Neural progenitor cell (in vitro differentiated cells): ENCODE results near the gene NSRP1. TPM values are rescaled to one million over a fixed set of nuclear protein-coding genes. Genes with fewer than 3 reads are reported as not detected.

Source experiments
- DNase-seq: peaks from one replicate; pipeline ENCODE4 v3.0.0-alpha.2; 2016; ENCODE audit warnings: low spot score
- H2AFZ ChIP-seq: fragments of 200-600 bp; sonication (generic); replicated peaks from 2 replicates; pipeline ENCODE4 v1.6.1; 2016; ENCODE audit warnings: antibody characterized with exemption
- H3F3A ChIP-seq: fragments of 200-600 bp; sonication (generic); 2 replicates; pipeline ENCODE4 v1.6.1; 2016; ENCODE audit warnings: antibody characterized with exemption, low read depth
- H3K27ac ChIP-seq: fragments of 200-600 bp; sonication (generic); 2 replicates; pipeline ENCODE4 v1.5.1; 2016; ENCODE audit warnings: mild to moderate bottlenecking
- H3K27me3 ChIP-seq: fragments of 200-600 bp; sonication (generic); 2 replicates; pipeline ENCODE4 v1.6.1; 2016; ENCODE audit warnings: mild to moderate bottlenecking, moderate library complexity
- H3K36me3 ChIP-seq: fragments of 200-600 bp; sonication (generic); 2 replicates; pipeline ENCODE4 v1.5.1; 2016
- H3K4me1 ChIP-seq: fragments of 200-600 bp; sonication (generic); 2 replicates; pipeline ENCODE4 v1.6.1; 2016; ENCODE audit warnings: mixed run types
- H3K4me2 ChIP-seq: fragments of 200-600 bp; sonication (generic); 2 replicates; pipeline ENCODE4 v1.6.1; 2016
- H3K4me3 ChIP-seq: fragments of 200-600 bp; sonication (generic); 2 replicates; pipeline ENCODE4 v1.5.1; 2016
- H3K79me2 ChIP-seq: fragments of 200-600 bp; sonication (generic); 2 replicates; pipeline ENCODE4 v1.6.1; 2016; ENCODE audit warnings: low read depth
- H3K9ac ChIP-seq: fragments of 200-600 bp; sonication (generic); 2 replicates; pipeline ENCODE4 v1.6.1; 2016
- H3K9me3 ChIP-seq: fragments of 200-600 bp; sonication (generic); 2 replicates; pipeline ENCODE4 v1.5.1; 2016; ENCODE audit warnings: low read depth
- H4K20me1 ChIP-seq: fragments of 200-600 bp; sonication (generic); 2 replicates; pipeline ENCODE4 v1.6.1; 2016; ENCODE audit warnings: low read depth
- H3K27ac Mint-ChIP-seq: 3 replicates; pipeline ENCODE4 v1.8.0; 2021; ENCODE audit warnings: mixed read lengths
- H3K27me3 Mint-ChIP-seq: 2 replicates; pipeline ENCODE4 v1.8.0; 2022; ENCODE audit warnings: low read depth, mild to moderate bottlenecking, inconsistent platforms, moderate library complexity, mixed read lengths; ENCODE audit not compliant: insufficient read depth
- H3K36me3 Mint-ChIP-seq: 3 replicates; pipeline ENCODE4 v1.8.0; 2021; ENCODE audit warnings: mixed read lengths
- H3K4me1 Mint-ChIP-seq: 3 replicates; pipeline ENCODE4 v1.8.0; 2021; ENCODE audit warnings: mixed read lengths
- H3K4me3 Mint-ChIP-seq: 3 replicates; pipeline ENCODE4 v1.8.0; 2021; ENCODE audit warnings: mild to moderate bottlenecking, moderate library complexity, mixed read lengths
- H3K9me3 Mint-ChIP-seq: 3 replicates; pipeline ENCODE4 v1.8.0; 2020; ENCODE audit warnings: mixed read lengths
- CTCF ChIP-seq: fragments of 200-600 bp; sonication (generic); IDR thresholded peaks from 2 replicates; pipeline ENCODE4 v1.5.1; 2017; ENCODE audit warnings: antibody characterized with exemption, mild to moderate bottlenecking
- EZH2 ChIP-seq: fragments of 200-600 bp; sonication (generic); IDR thresholded peaks from 2 replicates; pipeline ENCODE4 v1.6.1; 2017; ENCODE audit warnings: antibody characterized with exemption, mild to moderate bottlenecking, moderate library complexity
- EZH2phosphoT487 ChIP-seq: fragments of 200-600 bp; sonication (generic); IDR thresholded peaks from 2 replicates; pipeline ENCODE4 v1.6.1; 2017; ENCODE audit warnings: antibody characterized with exemption
- total RNA-seq: library from RNA; depleted of rRNA; stranded (reverse); fragments of >200 nt; gene quantifications from 2 replicates; pipeline ENCODE4 v1.2.3, GENCODE V29; 2015; ENCODE audit warnings: low replicate concordance

The NSRP1 gene
- total RNA-seq, 1 donor from 2014 or later = 14.8 TPM

- H3K36me3 ChIP-seq = peaks cover 21% of the 10 kb centered on the region
- no peak for TF ChIP-seq EZH2phosphoT487
- no peak for TF ChIP-seq EZH2
- no peak for TF ChIP-seq CTCF
- Mint-ChIP-seq H3K36me3 (peaks cover 13% of the 10 kb centered on the region), H3K4me3 (no peak overlapping the region), H3K9me3 (no peaks in the 10 kb centered on the region), H3K4me1 (peaks cover 4% of the 10 kb centered on the region), H3K27ac (no peak overlapping the region), H3K27me3 (no peaks in the 10 kb centered on the region)
- peaks cover 80% of the 10 kb centered on the region for H4K20me1 ChIP-seq
- peaks cover 43% of the 10 kb centered on the region for H3F3A ChIP-seq
- no peak overlapping the region for H3K4me3 ChIP-seq
- no peaks in the 10 kb centered on the region for H3K27me3 ChIP-seq
- no peak overlapping the region for H3K27ac ChIP-seq
- H3K9ac ChIP-seq = no peak overlapping the region
- H3K79me2 ChIP-seq = peaks cover 99% of the 10 kb centered on the region
- no peaks in the 10 kb centered on the region for H3K9me3 ChIP-seq
- no peak overlapping the region for H2AFZ ChIP-seq
- no peaks in the 10 kb centered on the region for H3K4me1 ChIP-seq
- DNase-seq = no peak
- no peak overlapping the region for H3K4me2 ChIP-seq
Observed at GRCh38 chr17:30124273-30124796, 7.7 kb downstream of the NSRP1 start.

- Histone ChIP-seq H3K4me2 (no peak overlapping the region), H3K9ac (no peak overlapping the region), H3K79me2 (peaks cover 95% of the 10 kb centered on the region), H3K9me3 (no peaks in the 10 kb centered on the region), H3K27ac (no peak overlapping the region), H3K27me3 (no peaks in the 10 kb centered on the region), H4K20me1 (peaks cover 54% of the 10 kb centered on the region), H3K4me3 (no peak overlapping the region), H2AFZ (no peak overlapping the region), H3F3A (peaks cover 12% of the 10 kb centered on the region), H3K4me1 (no peaks in the 10 kb centered on the region), H3K36me3 (peaks cover 25% of the 10 kb centered on the region)
- Mint-ChIP-seq H3K9me3 (no peaks in the 10 kb centered on the region), H3K36me3 (peaks cover 30% of the 10 kb centered on the region), H3K27ac (no peak overlapping the region), H3K4me1 (no peaks in the 10 kb centered on the region), H3K4me3 (no peak overlapping the region), H3K27me3 (no peaks in the 10 kb centered on the region)
- no peak for DNase-seq
- TF ChIP-seq EZH2 (no peak), EZH2phosphoT487 (no peak), CTCF (no peak)
Observed at GRCh38 chr17:30130121-30130520, 13.5 kb downstream of the NSRP1 start.

GRCh38 chr17:30132615-30133014, 16.0 kb downstream of the NSRP1 start:
- H3K27ac Mint-ChIP-seq = no peak overlapping the region
- H3K4me1 ChIP-seq = no peaks in the 10 kb centered on the region
- no peaks in the 10 kb centered on the region for H3K9me3 Mint-ChIP-seq
- no peak overlapping the region for H3K4me3 Mint-ChIP-seq
- H3K27ac ChIP-seq = no peak overlapping the region
- H3K4me3 ChIP-seq = no peak overlapping the region
- H2AFZ ChIP-seq = no peak overlapping the region
- DNase-seq = no peak
- peaks cover 95% of the 10 kb centered on the region for H3K79me2 ChIP-seq
- H4K20me1 ChIP-seq = peaks cover 39% of the 10 kb centered on the region
- no peaks in the 10 kb centered on the region for H3K27me3 ChIP-seq
- TF ChIP-seq CTCF = no peak
- H3K36me3 ChIP-seq = peaks cover 25% of the 10 kb centered on the region
- H3F3A ChIP-seq = peaks cover 7% of the 10 kb centered on the region
- H3K9ac ChIP-seq = no peak overlapping the region
- no peak overlapping the region for H3K4me2 ChIP-seq
- peaks cover 36% of the 10 kb centered on the region for H3K36me3 Mint-ChIP-seq
- no peaks in the 10 kb centered on the region for H3K27me3 Mint-ChIP-seq
- H3K9me3 ChIP-seq = no peaks in the 10 kb centered on the region
- no peaks in the 10 kb centered on the region for H3K4me1 Mint-ChIP-seq
